GM21723 (cell line): ENCODE results near the gene SMIM35.

ENCODE experiments used
- ATAC-seq: cut with Tn5 transposase; IDR thresholded peaks from one replicate; pipeline ENCODE4 v1.9.1; 2021; ENCODE audit warnings: mild to moderate bottlenecking, moderate library complexity; ENCODE audit not compliant: unreplicated experiment

SMIM35 gene

DNA sequence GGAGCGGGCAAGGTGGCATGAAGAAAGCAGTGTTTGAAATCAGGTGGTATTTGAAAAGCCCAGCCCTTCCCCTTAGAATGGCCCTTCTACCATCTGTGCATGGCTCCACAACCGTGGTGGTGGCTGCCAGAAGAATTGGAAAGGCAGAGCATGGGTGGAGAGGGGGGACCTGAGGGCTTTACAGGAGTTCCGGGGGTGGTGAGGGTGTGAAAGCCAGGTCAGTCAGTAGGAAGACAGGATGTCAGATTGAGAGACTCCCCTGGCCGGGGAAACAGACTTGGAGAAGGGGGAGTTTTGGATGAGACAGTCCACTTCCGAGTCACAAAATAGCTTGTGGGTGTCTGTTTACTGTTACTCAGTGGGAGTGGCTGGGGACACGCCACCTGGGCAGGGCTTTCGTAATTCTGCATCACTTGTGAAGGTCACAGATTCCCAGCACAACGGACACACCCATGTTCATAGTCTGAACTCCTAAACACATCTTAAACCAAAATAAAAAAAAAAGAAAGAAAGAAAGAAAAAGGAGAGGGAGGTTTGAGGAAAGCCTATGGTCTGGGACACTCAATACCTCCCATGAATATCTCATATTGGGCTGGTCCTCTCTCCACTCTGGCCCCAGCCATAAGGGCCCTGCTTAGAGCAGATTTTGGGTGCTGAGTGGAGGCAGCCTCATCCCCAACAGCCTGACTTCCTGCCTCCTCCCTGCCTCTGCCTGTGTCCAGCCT is 24.4 kb upstream of the SMIM35 start:
- no peak for ATAC-seq

GRCh38 chr11:118109231-118109630 is 22.5 kb upstream of the SMIM35 start:
- ATAC-seq: no peak

GRCh38 chr11:118108513-118108912 is 21.8 kb upstream of the SMIM35 start:
- ATAC-seq: no peak

GRCh38 chr11:118106789-118107335 is 20.1 kb upstream of the SMIM35 start:
- no peak for ATAC-seq

GRCh38 chr11:118105657-118106305 is 19.0 kb upstream of the SMIM35 start:
- ATAC-seq: no peak

- ATAC-seq: no peak
Observed at GRCh38 chr11:118104491-118104890, 17.7 kb upstream of the SMIM35 start.

DNA sequence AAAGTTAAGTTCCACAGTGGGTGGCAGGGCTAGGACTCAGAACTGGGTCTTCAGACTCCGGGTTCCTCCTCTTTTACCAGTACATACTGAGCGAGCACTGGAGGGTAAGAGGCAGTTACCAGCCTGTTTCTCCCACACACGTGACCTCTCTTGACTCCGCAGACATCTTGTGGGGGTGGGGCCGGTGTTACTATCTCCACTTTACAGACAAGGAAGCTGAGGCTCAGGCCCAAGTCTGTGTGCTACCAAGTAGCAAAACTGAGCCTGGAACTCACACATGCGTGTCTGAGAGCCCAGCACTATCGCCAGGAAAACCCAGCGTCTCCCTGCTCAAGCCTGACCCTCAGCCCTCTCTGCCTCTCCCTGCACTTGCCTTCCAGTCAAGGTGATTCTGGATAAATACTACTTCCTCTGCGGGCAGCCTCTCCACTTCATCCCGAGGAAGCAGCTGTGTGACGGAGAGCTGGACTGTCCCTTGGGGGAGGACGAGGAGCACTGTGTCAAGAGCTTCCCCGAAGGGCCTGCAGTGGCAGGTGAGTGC is 16.0 kb upstream of the SMIM35 start:
- ATAC-seq: no peak

- no peak for ATAC-seq
Observed at GRCh38 chr11:118100691-118101232, 14.0 kb upstream of the SMIM35 start.

DNA sequence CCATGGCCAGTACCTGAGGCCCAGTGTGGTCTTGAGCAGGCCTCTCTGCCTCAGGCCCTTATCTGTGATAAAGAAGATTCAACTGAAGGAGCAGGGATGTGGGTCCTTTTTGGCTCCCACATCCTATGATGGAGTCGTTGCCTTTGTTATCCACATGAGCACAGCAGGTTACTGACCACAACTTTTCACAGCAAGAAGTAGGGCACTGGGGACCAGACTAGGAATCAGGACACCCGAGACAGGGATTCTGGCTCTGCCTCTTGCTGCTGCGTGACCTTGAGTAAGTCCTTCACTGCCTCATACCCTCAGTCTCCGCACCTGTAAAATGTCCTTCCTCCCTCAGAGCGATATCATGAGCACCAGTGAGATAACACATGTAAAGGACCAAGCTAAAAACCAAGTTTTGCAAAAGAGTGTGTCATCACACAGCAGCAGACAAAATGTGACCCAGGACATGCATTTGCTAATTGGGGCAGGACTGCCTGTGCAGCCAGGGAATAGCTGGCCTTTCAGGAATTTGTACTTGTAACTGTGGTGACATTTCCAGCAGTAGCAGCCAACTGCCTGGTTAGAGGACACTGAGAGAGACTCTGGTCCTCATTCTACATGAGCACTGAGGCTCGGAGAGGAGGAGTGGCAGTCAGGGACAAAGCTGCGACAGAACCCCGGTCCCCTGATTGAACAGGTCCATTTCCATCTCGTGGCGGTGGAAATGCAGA is 13.2 kb upstream of the SMIM35 start:
- ATAC-seq: no peak

GRCh38 chr11:118098996-118099837 is 12.5 kb upstream of the SMIM35 start:
- ATAC-seq: no peak

GRCh38 chr11:118095967-118096367 is 9.2 kb upstream of the SMIM35 start:
- no peak for ATAC-seq

GRCh38 chr11:118095493-118095892 is 8.7 kb upstream of the SMIM35 start:
- no peak for ATAC-seq

DNA sequence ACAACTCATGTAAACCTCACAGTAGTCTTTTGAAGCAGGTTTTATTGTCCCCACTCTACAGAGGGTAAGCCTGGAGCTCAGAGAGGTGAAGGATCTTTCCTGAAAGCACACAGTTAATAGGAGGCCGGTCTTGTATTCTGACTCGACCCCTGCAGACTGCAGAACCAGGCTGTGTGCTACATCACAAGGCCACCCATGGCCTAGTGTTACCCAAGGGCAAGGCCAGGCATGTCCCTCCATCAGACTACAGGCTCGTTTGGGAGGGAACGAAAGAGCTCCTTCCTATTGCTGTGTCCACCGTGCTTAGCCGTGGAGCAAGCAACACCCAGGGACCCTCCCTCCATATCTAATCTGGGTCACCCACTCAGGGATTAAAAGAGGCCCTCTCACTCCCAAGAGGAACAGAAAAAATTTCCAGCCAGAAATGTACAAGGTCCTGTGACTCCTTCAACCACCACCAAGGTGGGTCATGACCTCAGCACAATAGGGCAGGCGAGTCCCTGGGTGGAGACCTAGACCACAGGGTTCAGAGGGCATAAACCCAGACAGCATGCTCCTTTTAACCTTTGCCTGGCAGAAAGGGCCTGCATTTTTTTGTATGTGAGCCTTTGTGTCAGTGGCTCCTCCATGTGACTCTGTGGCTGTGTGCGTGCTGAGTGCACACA is 6.3 kb upstream of the SMIM35 start:
- no peak for ATAC-seq

- no peak for ATAC-seq
Observed at GRCh38 chr11:118091690-118092089, 4.9 kb upstream of the SMIM35 start.

DNA sequence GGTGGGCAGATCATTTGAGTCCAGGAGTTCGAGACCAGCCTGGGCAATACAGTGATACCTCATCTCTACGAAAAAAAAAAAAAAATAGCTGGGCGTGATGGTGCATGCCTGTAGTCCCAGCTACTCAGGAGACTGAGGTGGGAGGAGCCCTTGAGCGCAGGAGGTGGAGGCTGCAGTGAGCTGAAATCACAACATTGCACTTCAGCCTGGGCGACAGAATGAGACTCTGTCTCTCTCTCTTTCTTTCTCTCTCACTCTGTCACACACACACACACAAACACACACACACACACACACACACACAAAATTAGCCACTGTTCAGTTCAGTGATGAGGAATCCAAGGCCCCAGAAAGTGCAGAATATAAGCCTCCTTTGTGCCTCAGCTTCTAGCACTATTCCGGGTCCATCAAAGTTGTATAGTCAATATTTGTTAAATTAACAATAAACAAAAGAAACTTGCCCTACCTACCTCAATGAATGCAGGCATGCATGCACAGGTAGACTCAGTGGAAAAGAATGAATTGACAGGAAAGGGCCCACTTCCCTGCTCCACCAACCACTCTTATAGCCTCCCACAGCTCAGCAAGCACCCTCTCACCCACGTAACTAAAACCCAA is 3.9 kb upstream of the SMIM35 start:
- ATAC-seq: no peak

- ATAC-seq: no peak
Observed at GRCh38 chr11:118088531-118088930, 1.8 kb upstream of the SMIM35 start.

DNA sequence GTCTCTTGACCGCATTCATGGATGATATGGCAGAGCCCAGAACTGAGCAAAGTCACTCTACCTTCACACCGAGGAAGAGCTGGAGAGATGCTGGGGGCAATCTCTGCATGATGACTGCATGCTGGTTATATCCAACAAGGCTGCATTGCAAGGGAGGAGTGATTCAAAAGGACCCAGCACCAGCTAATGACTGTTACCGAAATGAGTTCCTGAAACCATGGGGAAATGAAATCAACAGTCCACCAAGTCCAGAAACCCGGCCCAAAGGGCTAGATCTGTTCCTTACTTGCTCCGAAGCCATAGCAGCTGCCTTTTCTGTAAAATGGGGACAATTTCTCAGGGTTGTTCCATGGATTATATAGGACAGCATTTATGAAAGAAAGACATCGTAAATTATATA is 1.2 kb upstream of the SMIM35 start:
- no peak for ATAC-seq

- no peak for ATAC-seq
Observed at GRCh38 chr11:118084656-118085055, 2.1 kb downstream of the SMIM35 start.

GRCh38 chr11:118084247-118084646 is 2.5 kb downstream of the SMIM35 start:
- no peak for ATAC-seq
